ENCODE data around the gene TRAF5.

The TRAF5 gene

GRCh38 chr1:211313392-211313791, 13.2 kb upstream of the TRAF5 start:
- H3K14ac ChIP-seq (ENCODE audit: low read length in 2 of 2): no peak overlapping the region
- H2BK120ac ChIP-seq (ENCODE audit: low read depth, low read length): no peak overlapping the region
- no peaks in the 10 kb centered on the region for H3K27me3 ChIP-seq (ENCODE audit: control insufficient read depth in 1 of 2, insufficient read depth in 1 of 2, low read length in 2 of 2)
- H4K91ac ChIP-seq (ENCODE audit: low read length): no peak overlapping the region
- peaks cover 5% of the 10 kb centered on the region for H3K79me1 ChIP-seq (replicated peaks; ENCODE audit: low read length, poor library complexity, severe bottlenecking)
- no peak overlapping the region for H3K4ac ChIP-seq (ENCODE audit: low read depth in 1 of 2, low read length in 2 of 2)
- H4K8ac ChIP-seq (ENCODE audit: low read length): no peak overlapping the region
- DNase-seq: no peak
- no peak overlapping the region for H3K4me2 ChIP-seq (ENCODE audit: low read length, poor library complexity, severe bottlenecking)
- H2BK15ac ChIP-seq (ENCODE audit: low read depth, poor library complexity, severe bottlenecking): no peak overlapping the region
- no peaks in the 10 kb centered on the region for H3K9me3 ChIP-seq (ENCODE audit: control insufficient read depth, low read length)
- no peak overlapping the region for H2BK12ac ChIP-seq (ENCODE audit: low read length in 2 of 2)
- no peak overlapping the region for H2AFZ ChIP-seq (ENCODE audit: low read depth, low read length)
- H3K18ac ChIP-seq (ENCODE audit: low read depth in 1 of 2, low read length in 2 of 2): no peak overlapping the region
- WGBS: 98% methylated on average over 11 of the region's 11 CpGs
- H3K36me3 ChIP-seq (ENCODE audit: control insufficient read depth in 1 of 2, insufficient read depth in 2 of 2, low read depth in 1 of 2, low read length in 2 of 2): peaks cover 8 to 86% of the 10 kb centered on the region in 2 experiments
- no peak overlapping the region for H3K4me3 ChIP-seq (ENCODE audit: insufficient read depth in 1 of 2, low read depth in 1 of 2, low read length in 2 of 2)
- no peak overlapping the region for H2AK5ac ChIP-seq (ENCODE audit: low read length, severe bottlenecking)
- H2BK5ac ChIP-seq (ENCODE audit: low read depth, low read length, poor library complexity, severe bottlenecking): no peak overlapping the region
- H3K27ac ChIP-seq (ENCODE audit: low read length, poor library complexity, severe bottlenecking): no peak overlapping the region
- no peaks in the 10 kb centered on the region for H3K4me1 ChIP-seq (ENCODE audit: control insufficient read depth, insufficient read depth, low read depth, low read length)
- no peak overlapping the region for H3K23ac ChIP-seq (ENCODE audit: low read length in 2 of 2)
- H3K9ac ChIP-seq (ENCODE audit: low read length): no peak overlapping the region

GRCh38 chr1:211318576-211319280, 7.9 kb upstream of the TRAF5 start:
- Histone ChIP-seq H2AFZ (ENCODE audit: low read depth, low read length) (no peak overlapping the region), H2AK5ac (ENCODE audit: low read length, severe bottlenecking) (no peak overlapping the region), H3K4me2 (ENCODE audit: low read length, poor library complexity, severe bottlenecking) (no peak overlapping the region)

GRCh38 chr1:211319892-211320291, 6.7 kb upstream of the TRAF5 start:
- Histone ChIP-seq H3K18ac (ENCODE audit: low read depth in 1 of 2, low read length in 2 of 2) (no peak overlapping the region), H3K9ac (ENCODE audit: low read length) (no peak overlapping the region), H2BK12ac (ENCODE audit: low read length in 2 of 2) (no peak overlapping the region), H3K4me2 (ENCODE audit: low read length, poor library complexity, severe bottlenecking) (no peak overlapping the region), H3K9me3 (ENCODE audit: control insufficient read depth, low read length) (no peaks in the 10 kb centered on the region), H3K79me1 (replicated peaks; ENCODE audit: low read length, poor library complexity, severe bottlenecking) (no peaks in the 10 kb centered on the region), H4K8ac (ENCODE audit: low read length) (no peak overlapping the region), H3K4me1 (ENCODE audit: control insufficient read depth, insufficient read depth, low read depth, low read length) (no peaks in the 10 kb centered on the region), H3K14ac (ENCODE audit: low read length in 2 of 2) (no peak overlapping the region), H3K4ac (ENCODE audit: low read depth in 1 of 2, low read length in 2 of 2) (no peak overlapping the region), H2AK5ac (ENCODE audit: low read length, severe bottlenecking) (no peak overlapping the region), H3K36me3 (ENCODE audit: control insufficient read depth in 1 of 2, insufficient read depth in 2 of 2, low read depth in 1 of 2, low read length in 2 of 2) (peaks cover 3 to 24% of the 10 kb centered on the region in 2 experiments), H2BK120ac (ENCODE audit: low read depth, low read length) (no peak overlapping the region), H3K27me3 (ENCODE audit: control insufficient read depth in 1 of 2, insufficient read depth in 1 of 2, low read length in 2 of 2) (no peaks in the 10 kb centered on the region), H2BK15ac (ENCODE audit: low read depth, poor library complexity, severe bottlenecking) (no peak overlapping the region), H4K91ac (ENCODE audit: low read length) (no peak overlapping the region), H2BK5ac (ENCODE audit: low read depth, low read length, poor library complexity, severe bottlenecking) (no peak overlapping the region), H3K23ac (ENCODE audit: low read length in 2 of 2) (no peak overlapping the region), H2AFZ (ENCODE audit: low read depth, low read length) (no peak overlapping the region), H3K4me3 (ENCODE audit: insufficient read depth in 1 of 2, low read depth in 1 of 2, low read length in 2 of 2) (no peak overlapping the region), H3K27ac (ENCODE audit: low read length, poor library complexity, severe bottlenecking) (no peak overlapping the region)
- DNase-seq: no peak

More at GRCh38 chr1:211318576-211319280, 7.9 kb upstream of the TRAF5 start:
- Histone ChIP-seq H4K8ac (ENCODE audit: low read length) (no peak overlapping the region), H3K9me3 (ENCODE audit: control insufficient read depth, low read length) (no peaks in the 10 kb centered on the region), H2BK12ac (ENCODE audit: low read length in 2 of 2) (no peak overlapping the region), H3K4me3 (ENCODE audit: insufficient read depth in 1 of 2, low read depth in 1 of 2, low read length in 2 of 2) (no peak overlapping the region), H2BK120ac (ENCODE audit: low read depth, low read length) (no peak overlapping the region), H3K27me3 (ENCODE audit: control insufficient read depth in 1 of 2, insufficient read depth in 1 of 2, low read length in 2 of 2) (no peaks in the 10 kb centered on the region), H3K27ac (ENCODE audit: low read length, poor library complexity, severe bottlenecking) (no peak overlapping the region), H3K14ac (ENCODE audit: low read length in 2 of 2) (no peak overlapping the region), H3K23ac (ENCODE audit: low read length in 2 of 2) (no peak overlapping the region), H3K9ac (ENCODE audit: low read length) (no peak overlapping the region), H3K4ac (ENCODE audit: low read depth in 1 of 2, low read length in 2 of 2) (no peak overlapping the region), H4K91ac (ENCODE audit: low read length) (no peak overlapping the region), H3K79me1 (replicated peaks; ENCODE audit: low read length, poor library complexity, severe bottlenecking) (no peaks in the 10 kb centered on the region), H3K36me3 (ENCODE audit: control insufficient read depth in 1 of 2, insufficient read depth in 2 of 2, low read depth in 1 of 2, low read length in 2 of 2) (peaks cover 3 to 36% of the 10 kb centered on the region in 2 experiments), H2BK15ac (ENCODE audit: low read depth, poor library complexity, severe bottlenecking) (no peak overlapping the region), H3K4me1 (ENCODE audit: control insufficient read depth, insufficient read depth, low read depth, low read length) (no peaks in the 10 kb centered on the region), H2BK5ac (ENCODE audit: low read depth, low read length, poor library complexity, severe bottlenecking) (no peak overlapping the region), H3K18ac (ENCODE audit: low read depth in 1 of 2, low read length in 2 of 2) (no peak overlapping the region)
- DNase-seq: no peak

GRCh38 chr1:211320980-211321379, 5.7 kb upstream of the TRAF5 start:
- WGBS: no CpG with 5 or more reads among the region's 4 CpGs
- no peak overlapping the region for H3K14ac ChIP-seq (ENCODE audit: low read length in 2 of 2)
- no peak overlapping the region for H3K4ac ChIP-seq (ENCODE audit: low read depth in 1 of 2, low read length in 2 of 2)
- H3K4me3 ChIP-seq (ENCODE audit: insufficient read depth in 1 of 2, low read depth in 1 of 2, low read length in 2 of 2): no peak overlapping the region
- H3K9ac ChIP-seq (ENCODE audit: low read length): no peak overlapping the region
- H2AFZ ChIP-seq (ENCODE audit: low read depth, low read length): no peak overlapping the region
- H3K27ac ChIP-seq (ENCODE audit: low read length, poor library complexity, severe bottlenecking): no peak overlapping the region
- no peak overlapping the region for H3K18ac ChIP-seq (ENCODE audit: low read depth in 1 of 2, low read length in 2 of 2)
- H3K9me3 ChIP-seq (ENCODE audit: control insufficient read depth, low read length): no peaks in the 10 kb centered on the region
- H3K4me1 ChIP-seq (ENCODE audit: control insufficient read depth, insufficient read depth, low read depth, low read length): no peaks in the 10 kb centered on the region
- no peak overlapping the region for H2BK12ac ChIP-seq (ENCODE audit: low read length in 2 of 2)
- no peak overlapping the region for H2BK5ac ChIP-seq (ENCODE audit: low read depth, low read length, poor library complexity, severe bottlenecking)
- no peak overlapping the region for H3K4me2 ChIP-seq (ENCODE audit: low read length, poor library complexity, severe bottlenecking)
- no peak overlapping the region for H2BK15ac ChIP-seq (ENCODE audit: low read depth, poor library complexity, severe bottlenecking)
- H2AK5ac ChIP-seq (ENCODE audit: low read length, severe bottlenecking): no peak overlapping the region
- peaks cover 3 to 13% of the 10 kb centered on the region in 2 experiments for H3K36me3 ChIP-seq (ENCODE audit: control insufficient read depth in 1 of 2, insufficient read depth in 2 of 2, low read depth in 1 of 2, low read length in 2 of 2)
- no peak for DNase-seq
- H3K27me3 ChIP-seq (ENCODE audit: control insufficient read depth in 1 of 2, insufficient read depth in 1 of 2, low read length in 2 of 2): no peaks in the 10 kb centered on the region
- H3K23ac ChIP-seq (ENCODE audit: low read length in 2 of 2): no peak overlapping the region
- no peak overlapping the region for H4K8ac ChIP-seq (ENCODE audit: low read length)
- H4K91ac ChIP-seq (ENCODE audit: low read length): no peak overlapping the region
- H2BK120ac ChIP-seq (ENCODE audit: low read depth, low read length): no peak overlapping the region
- no peaks in the 10 kb centered on the region for H3K79me1 ChIP-seq (replicated peaks; ENCODE audit: low read length, poor library complexity, severe bottlenecking)

Data from mesenchymal stem cell (in vitro differentiated cells and primary cell).